ENCODE data around the gene BEX1.

DNA sequence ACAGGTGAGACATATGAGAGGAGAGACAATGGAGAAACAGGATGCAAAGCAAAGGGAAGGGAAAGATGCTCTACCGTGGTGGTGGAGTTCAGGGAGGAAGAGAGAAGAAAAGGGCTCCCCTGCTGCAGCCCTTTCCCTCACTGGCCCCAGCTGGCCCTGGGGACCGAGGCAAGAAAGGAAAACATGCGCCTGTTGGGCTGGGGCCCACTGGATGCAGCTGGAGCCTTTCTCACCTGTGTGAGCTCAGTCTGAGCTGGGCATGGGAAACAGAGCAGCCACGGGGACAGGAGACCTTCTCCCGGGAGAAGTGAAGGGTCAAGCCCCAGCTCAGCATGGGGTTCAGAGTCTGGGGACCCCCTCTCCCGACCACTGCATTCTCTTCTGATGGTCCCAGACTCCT is 17.1 kb upstream of the BEX1 start:
- TF ChIP-seq, protein P1, sequence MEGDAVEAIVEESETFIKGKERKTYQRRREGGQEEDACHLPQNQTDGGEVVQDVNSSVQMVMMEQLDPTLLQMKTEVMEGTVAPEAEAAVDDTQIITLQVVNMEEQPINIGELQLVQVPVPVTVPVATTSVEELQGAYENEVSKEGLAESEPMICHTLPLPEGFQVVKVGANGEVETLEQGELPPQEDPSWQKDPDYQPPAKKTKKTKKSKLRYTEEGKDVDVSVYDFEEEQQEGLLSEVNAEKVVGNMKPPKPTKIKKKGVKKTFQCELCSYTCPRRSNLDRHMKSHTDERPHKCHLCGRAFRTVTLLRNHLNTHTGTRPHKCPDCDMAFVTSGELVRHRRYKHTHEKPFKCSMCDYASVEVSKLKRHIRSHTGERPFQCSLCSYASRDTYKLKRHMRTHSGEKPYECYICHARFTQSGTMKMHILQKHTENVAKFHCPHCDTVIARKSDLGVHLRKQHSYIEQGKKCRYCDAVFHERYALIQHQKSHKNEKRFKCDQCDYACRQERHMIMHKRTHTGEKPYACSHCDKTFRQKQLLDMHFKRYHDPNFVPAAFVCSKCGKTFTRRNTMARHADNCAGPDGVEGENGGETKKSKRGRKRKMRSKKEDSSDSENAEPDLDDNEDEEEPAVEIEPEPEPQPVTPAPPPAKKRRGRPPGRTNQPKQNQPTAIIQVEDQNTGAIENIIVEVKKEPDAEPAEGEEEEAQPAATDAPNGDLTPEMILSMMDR (IDR thresholded peaks at IDR 0.05), result no peak
- no peak for TF ChIP-seq POLR2A (IDR thresholded peaks at IDR 0.05)
- no peak for TF ChIP-seq EP300 (IDR thresholded peaks at IDR 0.05)

Data from stomach (tissue), 4 donors.